Esophagus muscularis mucosa (tissue), 4 donors: ENCODE results near the gene ARHGAP15.

ENCODE experiments used
- EP300 ChIP-seq: sonication (generic); formaldehyde crosslinking; IDR thresholded peaks from one replicate; pipeline ENCODE4 v1.6.1; 2017; ENCODE audit warnings: antibody characterized with exemption
- POLR2A ChIP-seq: fragments of 450-650 bp; IDR thresholded peaks from one replicate; pipeline ENCODE4 v1.6.1; 2017; ENCODE audit warnings: antibody characterized with exemption, moderate library complexity, mild to moderate bottlenecking, low read depth
- TF ChIP-seq, protein P1 (sequence below), 3 experiments: fragments of 200-600 bp in 2 of 3; fragments of 450-650 bp in 1 of 3; sonication (generic) in 2 of 3; IDR thresholded peaks; one replicate each; pipeline ENCODE4 v1.5.1; 2017 to 2019; ENCODE audit warnings: antibody characterized with exemption in 3 of 3, mild to moderate bottlenecking in 2 of 3, moderate library complexity in 1 of 3

DNA sequence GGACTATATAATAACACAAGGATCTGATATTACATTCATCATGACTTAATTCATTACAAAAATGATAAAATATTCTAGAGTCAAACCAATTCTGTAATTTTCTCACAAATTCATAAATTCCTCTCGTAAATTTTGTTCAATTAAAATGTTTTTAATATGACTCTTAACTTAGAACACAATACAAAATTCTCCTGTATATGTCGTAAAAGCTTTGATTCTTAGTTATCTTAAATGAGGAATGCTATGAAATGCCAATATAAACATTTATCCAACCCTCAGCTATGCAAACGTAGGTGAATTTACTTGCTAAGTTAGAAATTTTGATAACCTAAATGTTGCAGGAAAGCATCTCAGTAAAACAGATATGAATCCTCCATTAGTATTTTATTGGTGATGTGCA lies 28.9 kb downstream of the ARHGAP15 start:
- no peak for TF ChIP-seq POLR2A
- TF ChIP-seq, protein P1, sequence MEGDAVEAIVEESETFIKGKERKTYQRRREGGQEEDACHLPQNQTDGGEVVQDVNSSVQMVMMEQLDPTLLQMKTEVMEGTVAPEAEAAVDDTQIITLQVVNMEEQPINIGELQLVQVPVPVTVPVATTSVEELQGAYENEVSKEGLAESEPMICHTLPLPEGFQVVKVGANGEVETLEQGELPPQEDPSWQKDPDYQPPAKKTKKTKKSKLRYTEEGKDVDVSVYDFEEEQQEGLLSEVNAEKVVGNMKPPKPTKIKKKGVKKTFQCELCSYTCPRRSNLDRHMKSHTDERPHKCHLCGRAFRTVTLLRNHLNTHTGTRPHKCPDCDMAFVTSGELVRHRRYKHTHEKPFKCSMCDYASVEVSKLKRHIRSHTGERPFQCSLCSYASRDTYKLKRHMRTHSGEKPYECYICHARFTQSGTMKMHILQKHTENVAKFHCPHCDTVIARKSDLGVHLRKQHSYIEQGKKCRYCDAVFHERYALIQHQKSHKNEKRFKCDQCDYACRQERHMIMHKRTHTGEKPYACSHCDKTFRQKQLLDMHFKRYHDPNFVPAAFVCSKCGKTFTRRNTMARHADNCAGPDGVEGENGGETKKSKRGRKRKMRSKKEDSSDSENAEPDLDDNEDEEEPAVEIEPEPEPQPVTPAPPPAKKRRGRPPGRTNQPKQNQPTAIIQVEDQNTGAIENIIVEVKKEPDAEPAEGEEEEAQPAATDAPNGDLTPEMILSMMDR (IDR thresholded peaks at IDR 0.05) = no peak
- no peak for TF ChIP-seq EP300
